Measurements from ENCODE around the gene TMEM106B. TPM values are rescaled to one million over a fixed set of nuclear protein-coding genes. Genes with fewer than 3 reads are reported as not detected.

The TMEM106B gene
- total RNA-seq, 2 experiments from 2014 or later = 45.7 to 48.8 TPM

DNA sequence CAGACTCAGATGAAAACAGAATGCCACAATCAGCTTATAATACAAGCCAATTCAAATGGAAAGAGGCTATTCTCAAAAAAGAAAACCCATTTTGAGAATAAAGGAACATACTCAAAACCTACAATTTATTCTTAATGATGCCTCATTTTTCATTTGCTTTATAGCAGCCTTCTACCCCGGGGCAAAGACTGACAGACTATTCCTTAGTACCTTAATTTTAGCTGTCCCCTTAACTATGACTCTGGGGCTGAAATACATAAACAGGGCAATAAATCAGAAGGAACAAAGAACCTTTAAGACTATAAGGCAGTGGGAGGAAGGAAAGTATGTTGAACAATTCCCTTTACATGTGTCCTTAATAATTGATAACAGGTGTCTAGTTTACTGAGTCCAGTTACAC lies 76.8 kb downstream of the TMEM106B start:
- no peak overlapping the region for H3K4me3 Mint-ChIP-seq
- H3K9me3 Mint-ChIP-seq = peaks cover 11% of the 10 kb centered on the region
- H3K27me3 Mint-ChIP-seq = no peaks in the 10 kb centered on the region
- peaks cover 3% of the 10 kb centered on the region for H3K4me1 Mint-ChIP-seq
- H3K36me3 Mint-ChIP-seq = peaks cover 10% of the 10 kb centered on the region
- H3K27ac Mint-ChIP-seq = no peak overlapping the region
- POLR2A ChIA-PET = no interaction called here
- ATAC-seq (ENCODE audit: low read depth) = no peak
- DNase-seq = no peak

DNA sequence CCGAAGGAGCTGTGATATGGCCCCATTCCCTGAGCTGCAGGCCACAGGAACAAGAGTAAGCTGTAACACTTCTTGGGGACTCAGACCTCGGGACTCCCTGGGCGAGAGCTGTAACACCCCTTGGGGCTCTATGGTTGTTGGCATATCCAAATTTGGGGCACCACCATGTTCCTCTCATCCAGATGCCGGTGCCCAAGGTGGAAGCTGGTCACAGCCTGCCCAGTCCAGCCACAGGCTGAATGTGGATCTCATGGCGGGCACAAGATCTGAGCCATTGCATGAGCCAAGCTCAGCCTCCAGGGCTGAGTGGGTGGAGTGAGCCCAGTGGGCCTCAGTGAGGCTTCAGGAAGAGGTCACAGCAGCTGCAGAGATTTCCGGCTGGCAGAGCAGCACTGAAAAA lies 78.9 kb downstream of the TMEM106B start:
- Mint-ChIP-seq H3K9me3 (peaks cover 11% of the 10 kb centered on the region), H3K36me3 (peaks cover 10% of the 10 kb centered on the region), H3K4me3 (no peak overlapping the region), H3K4me1 (no peaks in the 10 kb centered on the region), H3K27ac (no peak overlapping the region), H3K27me3 (no peaks in the 10 kb centered on the region)
- ATAC-seq (ENCODE audit: low read depth) (no peak), DNase-seq (no peak)
- POLR2A ChIA-PET = no interaction called here

DNA sequence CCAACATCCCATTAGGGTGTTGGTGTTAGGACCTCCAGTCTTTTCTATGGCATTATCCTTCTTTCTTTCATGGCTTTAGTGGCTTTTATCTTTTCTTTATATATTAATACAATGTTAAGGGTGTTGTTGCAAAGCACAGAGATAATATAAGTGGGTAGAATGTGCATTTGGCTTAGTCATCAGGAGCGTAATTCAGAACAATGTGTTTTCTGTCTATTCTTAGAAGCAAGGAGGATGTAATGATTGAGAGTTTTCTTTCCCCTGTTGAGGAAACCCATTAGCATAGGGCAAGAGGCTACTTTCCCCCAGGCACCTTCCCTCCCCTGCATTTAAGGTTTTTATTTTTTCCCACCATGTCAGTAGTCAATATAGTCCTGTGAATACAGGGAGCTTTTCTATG lies 79.7 kb downstream of the TMEM106B start:
- DNase-seq (no peak), ATAC-seq (ENCODE audit: low read depth) (no peak)
- Mint-ChIP-seq H3K27ac (no peak overlapping the region), H3K9me3 (peaks cover 11% of the 10 kb centered on the region), H3K36me3 (peaks cover 10% of the 10 kb centered on the region), H3K4me1 (no peaks in the 10 kb centered on the region), H3K4me3 (no peak overlapping the region), H3K27me3 (no peaks in the 10 kb centered on the region)
- POLR2A ChIA-PET = interaction anchor here (0.5 kb wide), 1 partner anchor 95 kb away, joined by 4 read pairs; no protein-coding TSS in a partner anchor

DNA sequence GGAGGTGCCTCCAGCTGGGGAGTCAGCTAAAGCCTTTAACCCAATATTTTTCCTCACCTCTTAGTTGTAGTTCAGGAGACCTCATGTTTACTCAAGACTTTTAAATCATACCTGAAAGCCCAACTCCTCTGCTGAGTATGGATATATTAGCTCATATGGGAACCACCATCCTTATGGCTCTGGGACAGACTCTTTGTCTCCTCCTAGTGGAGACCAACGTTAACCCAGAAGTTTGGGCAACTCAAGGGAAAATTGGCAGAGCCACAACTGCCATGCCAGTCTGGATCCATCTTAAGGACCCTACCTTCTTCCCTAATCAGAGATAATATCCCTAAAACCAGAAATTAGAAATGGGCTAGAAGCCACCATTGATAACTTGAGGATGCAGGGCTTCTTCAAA lies 80.8 kb downstream of the TMEM106B start:
- no peak overlapping the region for H3K27ac Mint-ChIP-seq
- peaks cover 11% of the 10 kb centered on the region for H3K9me3 Mint-ChIP-seq
- no peaks in the 10 kb centered on the region for H3K27me3 Mint-ChIP-seq
- H3K4me3 Mint-ChIP-seq = no peak overlapping the region
- POLR2A ChIA-PET = no interaction called here
- DNase-seq = no peak
- H3K4me1 Mint-ChIP-seq = no peaks in the 10 kb centered on the region
- H3K36me3 Mint-ChIP-seq = peaks cover 10% of the 10 kb centered on the region
- no peak for ATAC-seq (ENCODE audit: low read depth)

Other genes starting within 250 kb of the TMEM106B start
- gene VWDE, start 192.6 kb downstream of the TMEM106B start, total RNA-seq = 1 to 10 TPM; 4.8 to 5.5 TPM

All from activated naive CD8-positive, alpha-beta T cell treated with anti-CD3 and anti-CD28 coated beads, Interleukin-2, amount 10 ng/mL, durations not matched to agents 7 days and 5 days (primary cell).